DOHH2 (cell line): ENCODE results near the gene SPRR2B.
"Not testable (repeated sequence)": the region's sequence is repeated elsewhere in the genome, so short reads cannot be mapped to it uniquely, and the experiment has no call there.

Experiments
- H3F3A ChIP-seq: fragments of 200-600 bp; sonication (generic), shearing (Covaris generic); 2 replicates; pipeline ENCODE4 v1.6.0; 2016; ENCODE audit warnings: antibody characterized with exemption, mild to moderate bottlenecking; ENCODE audit not compliant: control insufficient read depth, insufficient read depth
- H3K27ac ChIP-seq: fragments of 200-600 bp; sonication (generic); 2 replicates; pipeline ENCODE4 v1.5.1; 2014; ENCODE audit warnings: low read depth, mild to moderate bottlenecking, low read length, moderate library complexity
- H3K27me3 ChIP-seq: fragments of 200-600 bp; sonication (generic); 2 replicates; pipeline ENCODE4 v1.6.1; 2014; ENCODE audit warnings: mild to moderate bottlenecking, low read length, mixed read lengths; ENCODE audit not compliant: control insufficient read depth
- H3K36me3 ChIP-seq: fragments of 200-600 bp; sonication (generic); 2 replicates; pipeline ENCODE4 v1.6.1; 2014; ENCODE audit warnings: mild to moderate bottlenecking, low read length, moderate library complexity, mixed read lengths; ENCODE audit not compliant: control insufficient read depth
- H3K4me1 ChIP-seq: fragments of 200-600 bp; sonication (generic); 2 replicates; pipeline ENCODE4 v1.6.1; 2014; ENCODE audit warnings: mild to moderate bottlenecking, low read length, mixed read lengths; ENCODE audit not compliant: control insufficient read depth
- H3K4me2 ChIP-seq: fragments of 200-600 bp; sonication (generic); 2 replicates; pipeline ENCODE4 v1.6.0; 2014; ENCODE audit warnings: mild to moderate bottlenecking, low read length, moderate library complexity
- H3K4me3 ChIP-seq: fragments of 200-600 bp; sonication (generic); 2 replicates; pipeline ENCODE4 v1.5.1; 2014; ENCODE audit warnings: mild to moderate bottlenecking, low read length, mixed read lengths
- H3K79me2 ChIP-seq: fragments of 200-600 bp; sonication (generic); 2 replicates; pipeline ENCODE4 v1.6.1; 2014; ENCODE audit warnings: mild to moderate bottlenecking, low read length, mixed read lengths; ENCODE audit not compliant: control insufficient read depth
- H3K9me2 ChIP-seq: fragments of 200-600 bp; sonication (generic); replicated peaks from 2 replicates; pipeline ENCODE4 v1.6.1; 2014; ENCODE audit warnings: mild to moderate bottlenecking, low read length, mixed read lengths; ENCODE audit not compliant: control insufficient read depth
- H3K9me3 ChIP-seq: fragments of 200-600 bp; sonication (generic); 2 replicates; pipeline ENCODE4 v1.6.1; 2014; ENCODE audit warnings: antibody characterized with exemption, low read length, mixed read lengths; ENCODE audit not compliant: control insufficient read depth, insufficient read depth
- H4K20me1 ChIP-seq: fragments of 200-600 bp; sonication (generic); 2 replicates; pipeline ENCODE4 v1.6.0; 2014; ENCODE audit warnings: low read depth, mild to moderate bottlenecking, antibody characterized with exemption, low read length, moderate library complexity; ENCODE audit not compliant: control insufficient read depth, insufficient read depth
- CTCF ChIP-seq: fragments of 200-600 bp; sonication (generic); IDR thresholded peaks from one replicate; pipeline ENCODE4 v1.5.1; 2014; ENCODE audit warnings: antibody characterized with exemption, mild to moderate bottlenecking, low read depth, low read length; ENCODE audit not compliant: poor library complexity, severe bottlenecking
- EZH2phosphoT487 ChIP-seq: fragments of 200-600 bp; sonication (generic); IDR thresholded peaks from 2 replicates; pipeline ENCODE4 v1.6.1; 2017; ENCODE audit warnings: borderline replicate concordance, mild to moderate bottlenecking, antibody characterized with exemption, low read length, moderate library complexity, mixed read lengths

Gene SPRR2B

GRCh38 chr1:153113416-153113815, 42.0 kb upstream of the SPRR2B start, which contains the start of gene SPRR2F:
Gene SPRR2F, minus strand, starts transcription at chr1:153113516. Its CDS starts 783 bp downstream, at chr1:153112733.
- TF ChIP-seq EZH2phosphoT487 (no peak), CTCF (no peak)
- no peak within 1 kb of the TSS for H3K4me2 ChIP-seq

GRCh38 chr1:153112454-153112853, 41.0 kb upstream of the SPRR2B start:
- not testable (repeated sequence) for H3K36me3 ChIP-seq, H3K9me2 ChIP-seq, H3K4me2 ChIP-seq, H4K20me1 ChIP-seq, H3F3A ChIP-seq, H3K4me1 ChIP-seq, H3K27me3 ChIP-seq, H3K4me3 ChIP-seq, H3K9me3 ChIP-seq, H3K79me2 ChIP-seq, H3K27ac ChIP-seq

More at GRCh38 chr1:153113416-153113815, 42.0 kb upstream of the SPRR2B start, which contains the start of gene SPRR2F:
- Histone ChIP-seq H4K20me1 (no peaks in the 10 kb centered on the region), H3K9me2 (no peaks in the 10 kb centered on the region; the same call in 1 of the 2 replicates), H3K4me3 (no peak within 1 kb of the TSS), H3K4me1 (no peaks in the 10 kb centered on the region), H3K79me2 (no peaks in the 10 kb centered on the region), H3F3A (no peaks in the 10 kb centered on the region), H3K27me3 (0 out of 2 replicates have a peak, but pooled peaks cover 2% of the 10 kb centered on the region), H3K27ac (no peak within 1 kb of the TSS), H3K9me3 (no peaks in the 10 kb centered on the region), H3K36me3 (no peaks in the 10 kb centered on the region)

GRCh38 chr1:153100245-153100644, 28.8 kb upstream of the SPRR2B start:
- no peaks in the 10 kb centered on the region; the same call in 1 of the 2 replicates for H3K9me3 ChIP-seq
- H3K27me3 ChIP-seq, result no peaks in the 10 kb centered on the region
- no peaks in the 10 kb centered on the region for H3K4me1 ChIP-seq
- H3K9me2 ChIP-seq, result no peaks in the 10 kb centered on the region
- H3K4me2 ChIP-seq, result no peak overlapping the region
- TF ChIP-seq EZH2phosphoT487 (no peak), CTCF (no peak)
- no peak overlapping the region for H3K27ac ChIP-seq
- no peaks in the 10 kb centered on the region for H4K20me1 ChIP-seq
- H3F3A ChIP-seq, result no peaks in the 10 kb centered on the region
- no peaks in the 10 kb centered on the region for H3K36me3 ChIP-seq
- no peaks in the 10 kb centered on the region for H3K79me2 ChIP-seq
- no peak overlapping the region for H3K4me3 ChIP-seq

- Histone ChIP-seq H3K36me3 (no peaks in the 10 kb centered on the region), H3K27me3 (no peaks in the 10 kb centered on the region), H3K9me2 (no peaks in the 10 kb centered on the region), H3K79me2 (no peaks in the 10 kb centered on the region), H3K27ac (no peak overlapping the region), H3F3A (no peaks in the 10 kb centered on the region), H4K20me1 (no peaks in the 10 kb centered on the region), H3K9me3 (no peaks in the 10 kb centered on the region), H3K4me3 (no peak overlapping the region), H3K4me1 (no peaks in the 10 kb centered on the region), H3K4me2 (no peak overlapping the region)
- no peak for TF ChIP-seq EZH2phosphoT487
- no peak for TF ChIP-seq CTCF
These were observed 28.1 kb upstream of the SPRR2B start for GRCh38 chr1:153099461-153100045.
